ENCODE results near the gene SSNA1.

The SSNA1 gene

DNA sequence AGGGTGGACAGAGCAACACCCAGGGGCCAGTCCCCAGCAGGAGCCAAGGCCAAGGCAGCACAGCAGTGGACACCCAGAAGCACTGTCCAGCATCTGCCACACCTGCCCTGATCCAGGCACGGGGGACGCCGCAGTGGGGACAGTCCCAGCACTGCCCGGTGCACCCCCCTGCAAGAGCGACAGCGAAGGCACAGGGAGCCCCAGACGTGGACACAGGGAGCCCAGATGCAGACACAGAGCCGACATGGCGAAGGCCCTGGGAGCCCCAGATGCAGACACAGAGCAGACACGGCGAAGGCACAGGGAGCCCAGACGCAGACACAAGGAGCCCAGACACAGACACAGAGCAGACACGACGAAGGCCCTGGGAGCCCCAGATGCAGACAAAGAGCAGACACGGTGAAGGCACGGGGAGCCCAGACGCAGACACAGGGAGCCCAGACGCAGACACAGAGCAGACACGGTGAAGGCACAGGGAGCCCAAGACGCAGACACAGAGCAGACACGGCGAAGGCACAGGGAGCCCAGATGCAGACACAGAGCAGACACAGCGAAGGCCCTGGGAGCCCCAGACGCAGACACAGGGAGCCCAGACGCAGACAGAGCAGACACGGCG is 4.4 kb upstream of the SSNA1 start:
- ChIA-PET POLR2A (no interaction called here), CTCF (no interaction called here)
- no peak overlapping the region for H3K4me3 ChIP-seq (ENCODE audit: low read depth, low read length)
- H3K4me1 ChIP-seq (ENCODE audit: control insufficient read depth, insufficient read depth, low read length): peaks cover 8% of the 10 kb centered on the region
- TF ChIP-seq RBAK (tag by site-specific recombination; IDR thresholded peaks at IDR 0.05): no peak
- TF ChIP-seq, protein P1, sequence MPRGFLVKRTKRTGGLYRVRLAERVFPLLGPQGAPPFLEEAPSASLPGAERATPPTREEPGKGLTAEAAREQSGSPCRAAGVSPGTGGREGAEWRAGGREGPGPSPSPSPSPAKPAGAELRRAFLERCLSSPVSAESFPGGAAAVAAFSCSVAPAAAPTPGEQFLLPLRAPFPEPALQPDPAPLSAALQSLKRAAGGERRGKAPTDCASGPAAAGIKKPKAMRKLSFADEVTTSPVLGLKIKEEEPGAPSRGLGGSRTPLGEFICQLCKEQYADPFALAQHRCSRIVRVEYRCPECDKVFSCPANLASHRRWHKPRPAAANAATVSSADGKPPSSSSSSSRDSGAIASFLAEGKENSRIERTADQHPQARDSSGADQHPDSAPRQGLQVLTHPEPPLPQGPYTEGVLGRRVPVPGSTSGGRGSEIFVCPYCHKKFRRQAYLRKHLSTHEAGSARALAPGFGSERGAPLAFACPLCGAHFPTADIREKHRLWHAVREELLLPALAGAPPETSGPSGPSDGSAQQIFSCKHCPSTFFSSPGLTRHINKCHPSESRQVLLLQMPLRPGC (tag by site-specific recombination; IDR thresholded peaks at IDR 0.05): no peak
- no peak for TF ChIP-seq GLI4 (tag by site-specific recombination; IDR thresholded peaks at IDR 0.05)
- TF ChIP-seq KLF7 (tag by site-specific recombination; IDR thresholded peaks at IDR 0.05; ENCODE audit: borderline replicate concordance): no peak
- TF ChIP-seq ZNF501 (tag by site-specific recombination; IDR thresholded peaks at IDR 0.05): no peak
- no peak for TF ChIP-seq ZNF626 (tag by site-specific recombination; IDR thresholded peaks at IDR 0.05)
- no peak for TF ChIP-seq ZNF830 (tag by site-specific recombination; IDR thresholded peaks at IDR 0.05; ENCODE audit: low read depth)
- TF ChIP-seq, protein P2, sequence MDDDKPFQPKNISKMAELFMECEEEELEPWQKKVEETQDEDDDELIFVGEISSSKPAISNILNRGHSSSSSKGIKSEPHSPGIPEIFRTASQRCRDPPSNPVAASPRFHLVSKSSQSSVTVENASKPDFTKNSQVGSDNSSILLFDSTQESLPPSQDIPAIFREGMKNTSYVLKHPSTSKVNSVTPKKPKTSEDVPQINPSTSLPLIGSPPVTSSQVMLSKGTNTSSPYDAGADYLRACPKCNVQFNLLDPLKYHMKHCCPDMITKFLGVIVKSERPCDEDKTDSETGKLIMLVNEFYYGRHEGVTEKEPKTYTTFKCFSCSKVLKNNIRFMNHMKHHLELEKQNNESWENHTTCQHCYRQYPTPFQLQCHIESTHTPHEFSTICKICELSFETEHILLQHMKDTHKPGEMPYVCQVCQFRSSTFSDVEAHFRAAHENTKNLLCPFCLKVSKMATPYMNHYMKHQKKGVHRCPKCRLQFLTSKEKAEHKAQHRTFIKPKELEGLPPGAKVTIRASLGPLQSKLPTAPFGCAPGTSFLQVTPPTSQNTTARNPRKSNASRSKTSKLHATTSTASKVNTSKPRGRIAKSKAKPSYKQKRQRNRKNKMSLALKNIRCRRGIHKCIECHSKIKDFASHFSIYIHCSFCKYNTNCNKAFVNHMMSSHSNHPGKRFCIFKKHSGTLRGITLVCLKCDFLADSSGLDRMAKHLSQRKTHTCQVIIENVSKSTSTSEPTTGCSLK (tag by site-specific recombination; IDR thresholded peaks at IDR 0.05): no peak
- TF ChIP-seq, protein P3, sequence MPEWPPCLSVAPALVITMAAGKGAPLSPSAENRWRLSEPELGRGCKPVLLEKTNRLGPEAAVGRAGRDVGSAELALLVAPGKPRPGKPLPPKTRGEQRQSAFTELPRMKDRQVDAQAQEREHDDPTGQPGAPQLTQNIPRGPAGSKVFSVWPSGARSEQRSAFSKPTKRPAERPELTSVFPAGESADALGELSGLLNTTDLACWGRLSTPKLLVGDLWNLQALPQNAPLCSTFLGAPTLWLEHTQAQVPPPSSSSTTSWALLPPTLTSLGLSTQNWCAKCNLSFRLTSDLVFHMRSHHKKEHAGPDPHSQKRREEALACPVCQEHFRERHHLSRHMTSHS (tag by site-specific recombination; IDR thresholded peaks at IDR 0.05): no peak
- TF ChIP-seq ZNF548 (tag by site-specific recombination; IDR thresholded peaks at IDR 0.05): no peak
- no peak for TF ChIP-seq ZSCAN23 (tag by site-specific recombination; IDR thresholded peaks at IDR 0.05)
- TF ChIP-seq KLF1 (tag by site-specific recombination; IDR thresholded peaks at IDR 0.05): no peak
- no peak for TF ChIP-seq ZNF16 (tag by site-specific recombination; IDR thresholded peaks at IDR 0.05; ENCODE audit: low read depth)
- no peak for TF ChIP-seq KLF8 (tag by site-specific recombination; IDR thresholded peaks at IDR 0.05)
- no peak for TF ChIP-seq ZNF221 (tag by site-specific recombination; IDR thresholded peaks at IDR 0.05; ENCODE audit: borderline replicate concordance)
- no peak overlapping the region for H3K27ac ChIP-seq (ENCODE audit: extremely low read depth, low read depth, low read length)
- H3K9me3 ChIP-seq (ENCODE audit: control insufficient read depth, insufficient read depth, low read depth, low read length): no peaks in the 10 kb centered on the region
- H3K36me3 ChIP-seq (ENCODE audit: control insufficient read depth in 2 of 2, insufficient read depth in 1 of 2, low read length in 2 of 2): peaks cover 0 to 80% of the 10 kb centered on the region in 2 experiments; a peak in 2 of 3 replicates

DNA sequence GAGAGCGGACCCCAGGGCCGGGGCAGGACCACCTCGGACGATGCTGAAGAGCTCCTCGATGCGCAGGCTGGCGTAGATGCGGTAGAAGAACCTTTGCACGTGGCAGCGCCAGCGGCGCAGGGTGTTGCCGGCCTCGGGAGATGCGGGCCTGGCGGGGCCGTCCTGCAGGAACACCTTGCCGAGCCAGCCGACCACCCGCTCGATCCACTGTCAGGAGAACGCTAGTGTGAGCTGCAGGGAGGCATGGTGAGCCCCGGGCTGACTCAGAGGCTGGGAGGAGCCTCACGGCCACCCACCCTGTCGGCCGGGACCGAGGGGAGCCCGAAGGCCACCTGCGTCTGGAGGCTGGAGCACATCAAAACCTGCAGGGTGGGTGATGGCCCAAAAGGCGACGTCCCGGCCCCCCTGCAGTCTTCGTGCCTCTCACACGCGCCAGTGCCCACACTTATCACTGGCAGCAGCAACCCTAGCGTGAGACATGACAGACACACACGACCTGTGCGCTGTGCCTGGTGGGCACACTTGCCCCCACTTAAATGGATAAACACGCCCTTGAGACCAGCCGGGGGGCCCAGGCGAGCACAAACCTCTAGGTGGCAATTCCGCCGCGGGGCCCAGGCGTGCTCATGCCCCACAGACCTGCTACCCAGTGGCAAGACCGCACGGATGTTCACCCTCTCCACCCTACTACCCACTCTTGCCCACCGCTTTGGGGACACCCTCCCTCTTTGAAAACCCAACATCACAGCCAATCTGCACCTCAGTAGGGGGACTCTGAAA is 3.4 kb upstream of the SSNA1 start:
- H3K4me1 ChIP-seq (ENCODE audit: control insufficient read depth, insufficient read depth, low read length): peaks cover 11% of the 10 kb centered on the region
- TF ChIP-seq IKZF3 (tag by site-specific recombination; IDR thresholded peaks at IDR 0.05) (no peak), ZNF596 (tag by site-specific recombination; IDR thresholded peaks at IDR 0.05) (no peak), ZNF266 (tag by site-specific recombination; IDR thresholded peaks at IDR 0.05; ENCODE audit: low read depth) (no peak), ZNF660 (tag by site-specific recombination; IDR thresholded peaks at IDR 0.05) (no peak), ZNF311 (tag by site-specific recombination; IDR thresholded peaks at IDR 0.05; ENCODE audit: borderline replicate concordance) (no peak), ZEB2 (tag by site-specific recombination; IDR thresholded peaks at IDR 0.05) (no peak)

More for the DNA sequence above, 3.4 kb upstream of the SSNA1 start:
- CTCF ChIA-PET: no interaction called here
- Histone ChIP-seq H3K27ac (ENCODE audit: extremely low read depth, low read depth, low read length) (no peak overlapping the region), H3K9me3 (ENCODE audit: control insufficient read depth, insufficient read depth, low read depth, low read length) (no peaks in the 10 kb centered on the region), H3K4me3 (ENCODE audit: low read depth, low read length) (no peak overlapping the region), H3K36me3 (ENCODE audit: control insufficient read depth in 2 of 2, insufficient read depth in 1 of 2, low read length in 2 of 2) (peaks cover 0 to 74% of the 10 kb centered on the region in 2 experiments; a peak in 1 of 3 replicates)
- POLR2A ChIA-PET: interaction anchor here (0.8 kb wide), 1 partner anchor 9 kb away, joined by 3 read pairs; no protein-coding TSS in a partner anchor

Measured in HEK293 (cell line).